Measurements from ENCODE around the gene CSTA. TPM values are rescaled to one million over a fixed set of nuclear protein-coding genes. Genes with fewer than 3 reads are reported as not detected.

The CSTA gene
- total RNA-seq, 2 experiments from 2014 or later, result not detected

DNA sequence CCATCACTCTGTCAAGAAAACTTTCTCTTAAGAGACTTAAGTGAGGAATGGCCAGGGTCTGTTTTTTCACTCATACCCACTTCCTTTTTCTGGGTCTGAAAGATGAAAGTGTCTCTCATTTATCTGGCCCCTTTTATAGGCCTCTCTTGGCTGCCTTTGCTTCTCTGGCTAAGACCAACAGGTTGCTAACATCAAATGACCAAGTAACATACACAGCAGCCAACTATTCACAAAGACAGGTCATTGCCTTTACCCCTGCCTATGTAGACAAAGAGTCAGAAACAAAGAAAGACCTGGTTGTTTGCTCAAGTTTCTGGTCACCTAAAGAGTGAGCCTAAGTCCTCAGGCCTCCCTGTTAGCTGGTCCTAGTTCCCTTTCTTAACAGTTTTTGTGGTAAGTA, 24.0 kb upstream of the CSTA start:
- no peaks in the 10 kb centered on the region for H3K36me3 Mint-ChIP-seq (ENCODE audit: low read depth)
- POLR2A ChIA-PET, result interaction anchor here (0.5 kb wide), 1 partner anchor 15 kb away, joined by 4 read pairs; no protein-coding TSS in a partner anchor
- peaks cover 2% of the 10 kb centered on the region for H3K9me3 Mint-ChIP-seq
- H3K27me3 Mint-ChIP-seq, result no peaks in the 10 kb centered on the region
- no peak overlapping the region for H3K4me3 Mint-ChIP-seq
- TF ChIP-seq, protein P1, sequence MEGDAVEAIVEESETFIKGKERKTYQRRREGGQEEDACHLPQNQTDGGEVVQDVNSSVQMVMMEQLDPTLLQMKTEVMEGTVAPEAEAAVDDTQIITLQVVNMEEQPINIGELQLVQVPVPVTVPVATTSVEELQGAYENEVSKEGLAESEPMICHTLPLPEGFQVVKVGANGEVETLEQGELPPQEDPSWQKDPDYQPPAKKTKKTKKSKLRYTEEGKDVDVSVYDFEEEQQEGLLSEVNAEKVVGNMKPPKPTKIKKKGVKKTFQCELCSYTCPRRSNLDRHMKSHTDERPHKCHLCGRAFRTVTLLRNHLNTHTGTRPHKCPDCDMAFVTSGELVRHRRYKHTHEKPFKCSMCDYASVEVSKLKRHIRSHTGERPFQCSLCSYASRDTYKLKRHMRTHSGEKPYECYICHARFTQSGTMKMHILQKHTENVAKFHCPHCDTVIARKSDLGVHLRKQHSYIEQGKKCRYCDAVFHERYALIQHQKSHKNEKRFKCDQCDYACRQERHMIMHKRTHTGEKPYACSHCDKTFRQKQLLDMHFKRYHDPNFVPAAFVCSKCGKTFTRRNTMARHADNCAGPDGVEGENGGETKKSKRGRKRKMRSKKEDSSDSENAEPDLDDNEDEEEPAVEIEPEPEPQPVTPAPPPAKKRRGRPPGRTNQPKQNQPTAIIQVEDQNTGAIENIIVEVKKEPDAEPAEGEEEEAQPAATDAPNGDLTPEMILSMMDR (IDR thresholded peaks at IDR 0.05), result no peak
- intact Hi-C loops (cut with micrococcal nuclease), result no loop called here
- DNase-seq (no peak), ATAC-seq (no peak)
- peaks cover 20% of the 10 kb centered on the region for H3K4me1 Mint-ChIP-seq (ENCODE audit: low read depth)
- CTCF ChIA-PET, result interaction anchor here (0.7 to 4.8 kb wide), 7 partner anchors 18 to 208 kb away, joined by 3 to 80 read pairs (median 4); no protein-coding TSS in a partner anchor
- H3K27ac Mint-ChIP-seq, result no peak overlapping the region

- TF ChIP-seq, protein P1 (IDR thresholded peaks at IDR 0.05), result no peak
- ATAC-seq, result peak; percentile 30
- no peaks in the 10 kb centered on the region for H3K4me1 Mint-ChIP-seq (ENCODE audit: low read depth)
- H3K4me3 Mint-ChIP-seq, result no peak overlapping the region
- H3K9me3 Mint-ChIP-seq, result no peaks in the 10 kb centered on the region
- no peaks in the 10 kb centered on the region for H3K36me3 Mint-ChIP-seq (ENCODE audit: low read depth)
- CTCF ChIA-PET, result interaction anchor here (0.7 to 2.8 kb wide), 8 partner anchors 15 to 209 kb away, joined by 3 to 14 read pairs (median 4); partner anchors contain the start of genes FAM162A and MIX23
- H3K27ac Mint-ChIP-seq, result no peak overlapping the region
- POLR2A ChIA-PET, result no interaction called here
- peak; percentile 31 for DNase-seq
- intact Hi-C loops (cut with micrococcal nuclease), result no loop called here
- H3K27me3 Mint-ChIP-seq, result no peaks in the 10 kb centered on the region
Observed at GRCh38 chr3:122305818-122306621, 19.0 kb upstream of the CSTA start.

- TF ChIP-seq, protein P1 (IDR thresholded peaks at IDR 0.05), result no peak
- ChIA-PET POLR2A (no interaction called here), CTCF (interaction anchor here (0.6 to 2.8 kb wide), 10 partner anchors 31 to 1364 kb away, joined by 3 to 14 read pairs (median 4); partner anchors contain the start of genes FAM162A and MIX23)
- no peak for ATAC-seq
- Mint-ChIP-seq H3K4me3 (no peak overlapping the region), H3K27me3 (no peaks in the 10 kb centered on the region), H3K4me1 (ENCODE audit: low read depth) (no peaks in the 10 kb centered on the region), H3K9me3 (no peaks in the 10 kb centered on the region), H3K27ac (no peak overlapping the region), H3K36me3 (ENCODE audit: low read depth) (no peaks in the 10 kb centered on the region)
- no peak for DNase-seq
- intact Hi-C loops (cut with micrococcal nuclease), result no loop called here
Observed at GRCh38 chr3:122306622-122306953, 18.5 kb upstream of the CSTA start.

DNA sequence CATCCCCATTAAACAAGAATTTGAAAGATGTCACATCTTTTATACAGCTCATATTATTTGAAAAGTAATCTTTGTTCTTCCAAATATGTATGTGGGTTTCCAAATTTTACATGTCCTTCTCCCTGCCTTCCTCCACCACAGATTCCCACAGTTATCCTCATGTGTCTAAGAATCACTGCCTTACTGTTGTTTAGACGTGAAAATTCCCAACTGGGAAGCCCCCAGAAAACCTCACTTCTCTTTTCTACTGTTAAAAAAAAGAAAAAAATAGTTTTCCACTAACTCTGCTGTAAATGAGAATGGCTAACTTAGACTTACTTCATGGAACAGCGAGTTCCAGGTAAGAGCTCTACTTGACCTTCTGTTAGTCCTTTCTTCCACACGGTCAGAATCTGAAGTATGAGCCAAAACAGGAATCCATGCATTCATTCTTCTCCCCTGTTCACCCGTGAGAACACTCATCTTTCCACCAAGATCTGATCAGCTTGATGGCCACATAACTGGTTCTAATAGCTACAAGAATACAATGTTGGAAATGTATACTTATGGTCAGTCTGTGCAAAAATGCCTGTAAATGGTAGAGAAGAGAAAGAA, 17.9 kb upstream of the CSTA start:
- intact Hi-C loops (cut with micrococcal nuclease), result no loop called here
- Mint-ChIP-seq H3K27ac (no peak overlapping the region), H3K36me3 (ENCODE audit: low read depth) (no peaks in the 10 kb centered on the region), H3K27me3 (no peaks in the 10 kb centered on the region), H3K4me3 (no peak overlapping the region), H3K4me1 (ENCODE audit: low read depth) (no peaks in the 10 kb centered on the region), H3K9me3 (no peaks in the 10 kb centered on the region)
- TF ChIP-seq, protein P1 (IDR thresholded peaks at IDR 0.05), result no peak
- ChIA-PET POLR2A (interaction anchor here (0.7 kb wide), 1 partner anchor 322 kb away, joined by 3 read pairs; no protein-coding TSS in a partner anchor), CTCF (interaction anchor here (0.6 to 2.8 kb wide), 7 partner anchors 8 to 1365 kb away, joined by 3 to 14 read pairs (median 4); no protein-coding TSS in a partner anchor)
- no peak for ATAC-seq
- no peak for DNase-seq

- no peaks in the 10 kb centered on the region for H3K36me3 Mint-ChIP-seq (ENCODE audit: low read depth)
- intact Hi-C loops (cut with micrococcal nuclease), result no loop called here
- TF ChIP-seq, protein P1 (IDR thresholded peaks at IDR 0.05), result no peak
- ChIA-PET POLR2A (interaction anchor here (0.7 kb wide), 1 partner anchor 321 kb away, joined by 3 read pairs; no protein-coding TSS in a partner anchor), CTCF (interaction anchor here (0.9 to 2.8 kb wide), 4 partner anchors 8 to 206 kb away, joined by 3 to 14 read pairs (median 5); no protein-coding TSS in a partner anchor)
- DNase-seq (no peak), ATAC-seq (no peak)
- H3K27ac Mint-ChIP-seq, result no peak overlapping the region
- H3K9me3 Mint-ChIP-seq, result no peaks in the 10 kb centered on the region
- H3K27me3 Mint-ChIP-seq, result no peaks in the 10 kb centered on the region
- peaks cover 3% of the 10 kb centered on the region for H3K4me1 Mint-ChIP-seq (ENCODE audit: low read depth)
- H3K4me3 Mint-ChIP-seq, result no peak overlapping the region
Observed at GRCh38 chr3:122307976-122308375, 17.1 kb upstream of the CSTA start.
